BLaER1 treated with 17β-estradiol and CSF1 and Interleukin-3, amounts not matched to agents 10 nM and 100 nM (cell line): ENCODE results near the gene GZMM.
A peak's percentile ranks its signal among the peaks of the same experiment; 100 is the strongest.

ENCODE experiments used
- H3K27ac ChIP-seq, 11 experiments: shearing (Covaris generic); formaldehyde crosslinking; 2 replicates each; pipeline ENCODE4 v1.8.1; 2022
- H3K27me3 ChIP-seq, 11 experiments: shearing (Covaris generic); formaldehyde crosslinking; 2 replicates each; pipeline ENCODE4 v1.8.1; 2022
- H3K36me3 ChIP-seq, 11 experiments: shearing (Covaris generic); formaldehyde crosslinking; 2 replicates each; pipeline ENCODE4 v1.8.1; 2022
- H3K4me1 ChIP-seq, 10 experiments: shearing (Covaris generic); formaldehyde crosslinking; 2 replicates each; pipeline ENCODE4 v1.8.1; 2022
- H3K4me2 ChIP-seq, 11 experiments: shearing (Covaris generic); formaldehyde crosslinking; 2 replicates each; pipeline ENCODE4 v1.8.1; 2022
- H3K4me3 ChIP-seq, 10 experiments: shearing (Covaris generic); formaldehyde crosslinking; 2 replicates each; pipeline ENCODE4 v1.8.1; 2022
- H3K9ac ChIP-seq, 11 experiments: shearing (Covaris generic); formaldehyde crosslinking; 2 replicates each; pipeline ENCODE4 v1.8.1; 2022
- H3K9me3 ChIP-seq, 11 experiments: shearing (Covaris generic); formaldehyde crosslinking; replicated peaks in 1 of 11; 2 replicates each; pipeline ENCODE4 v1.8.1; 2022
- H4K20me1 ChIP-seq, 11 experiments: shearing (Covaris generic); formaldehyde crosslinking; 2 replicates each; pipeline ENCODE4 v1.8.1; 2022
- Cebpa-rat ChIP-seq, 11 experiments: shearing (Covaris generic); IDR thresholded peaks; 2 replicates each; pipeline ENCODE4 v1.8.1; 2022

Gene GZMM

DNA sequence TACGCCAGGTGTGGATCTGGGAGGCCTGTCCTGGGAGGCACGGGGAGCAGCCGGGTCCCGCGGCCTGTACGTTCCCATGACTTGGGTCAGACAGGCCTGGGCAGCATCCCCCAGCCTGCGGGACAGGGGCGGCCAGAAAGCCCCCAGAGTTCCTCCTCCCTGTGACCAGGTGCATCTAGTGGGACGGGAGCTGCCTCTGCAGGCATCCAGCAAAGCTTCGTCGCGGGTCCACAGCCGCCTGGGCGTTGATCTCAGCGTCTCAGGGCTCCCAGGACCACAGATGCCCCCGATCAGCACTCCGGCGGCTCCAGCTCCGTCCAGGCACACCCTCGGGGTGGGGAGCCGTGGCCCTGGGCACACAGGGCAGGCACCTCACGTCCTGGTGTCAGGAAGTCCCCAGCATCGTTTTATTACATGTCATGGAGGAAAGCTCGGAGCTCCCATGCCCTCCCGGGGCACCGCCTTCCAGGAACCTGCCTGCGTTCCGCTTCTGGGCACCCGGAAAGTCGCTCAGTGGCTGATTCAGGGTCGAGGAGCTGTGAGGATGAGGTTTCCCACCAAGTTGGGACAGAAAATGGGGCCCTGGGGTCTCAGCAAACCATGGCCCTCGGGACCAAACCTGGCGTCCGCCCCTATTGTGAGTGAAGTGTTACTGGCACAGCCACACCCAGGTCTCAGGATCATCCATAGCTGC, 1.5 kb upstream of the GZMM start:
- peaks cover 36 to 59% (median 51%) of the 10 kb centered on the region in 11 experiments for H3K36me3 ChIP-seq
- H3K4me2 ChIP-seq: 0 out of 22 replicates have a peak overlapping the region, but pooled peaks of 1 of the 11 experiments have one; percentile 0
- H4K20me1 ChIP-seq: peaks cover 26 to 58% (median 39%) of the 10 kb centered on the region in 11 experiments; a peak in 20 of 22 replicates
- H3K27ac ChIP-seq: 0 out of 22 replicates have a peak overlapping the region, but pooled peaks of 1 of the 11 experiments have one; percentile 9
- H3K9me3 ChIP-seq: no peaks in the 10 kb centered on the region
- peaks cover 0 to 36% (median 27%) of the 10 kb centered on the region in 10 experiments; a peak in 16 of 20 replicates for H3K4me1 ChIP-seq
- no peak for TF ChIP-seq Cebpa-rat (IDR thresholded peaks at IDR 0.05)
- no peak overlapping the region for H3K9ac ChIP-seq
- no peak overlapping the region for H3K4me3 ChIP-seq
- H3K27me3 ChIP-seq: no peaks in the 10 kb centered on the region

DNA sequence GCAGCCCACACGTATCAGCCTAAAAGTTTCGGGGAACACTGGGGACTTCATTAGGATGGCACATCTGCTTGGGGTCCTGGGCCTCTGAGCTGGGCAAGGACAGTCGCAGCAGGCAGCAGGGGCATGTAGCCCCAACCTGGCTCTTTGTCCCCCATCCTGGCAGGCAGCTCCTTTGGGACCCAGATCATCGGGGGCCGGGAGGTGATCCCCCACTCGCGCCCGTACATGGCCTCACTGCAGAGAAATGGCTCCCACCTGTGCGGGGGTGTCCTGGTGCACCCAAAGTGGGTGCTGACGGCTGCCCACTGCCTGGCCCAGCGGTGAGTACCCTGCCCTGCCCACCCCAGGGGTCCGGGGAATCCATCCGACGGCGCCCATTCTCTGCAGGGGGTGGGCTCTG, 3.3 kb downstream of the GZMM start:
- H3K9ac ChIP-seq: no peak overlapping the region
- H3K4me1 ChIP-seq: peaks cover 0 to 20% (median 10%) of the 10 kb centered on the region in 10 experiments; a peak in 13 of 20 replicates
- H3K36me3 ChIP-seq: peaks cover 4 to 19% (median 13%) of the 10 kb centered on the region in 11 experiments

DNA sequence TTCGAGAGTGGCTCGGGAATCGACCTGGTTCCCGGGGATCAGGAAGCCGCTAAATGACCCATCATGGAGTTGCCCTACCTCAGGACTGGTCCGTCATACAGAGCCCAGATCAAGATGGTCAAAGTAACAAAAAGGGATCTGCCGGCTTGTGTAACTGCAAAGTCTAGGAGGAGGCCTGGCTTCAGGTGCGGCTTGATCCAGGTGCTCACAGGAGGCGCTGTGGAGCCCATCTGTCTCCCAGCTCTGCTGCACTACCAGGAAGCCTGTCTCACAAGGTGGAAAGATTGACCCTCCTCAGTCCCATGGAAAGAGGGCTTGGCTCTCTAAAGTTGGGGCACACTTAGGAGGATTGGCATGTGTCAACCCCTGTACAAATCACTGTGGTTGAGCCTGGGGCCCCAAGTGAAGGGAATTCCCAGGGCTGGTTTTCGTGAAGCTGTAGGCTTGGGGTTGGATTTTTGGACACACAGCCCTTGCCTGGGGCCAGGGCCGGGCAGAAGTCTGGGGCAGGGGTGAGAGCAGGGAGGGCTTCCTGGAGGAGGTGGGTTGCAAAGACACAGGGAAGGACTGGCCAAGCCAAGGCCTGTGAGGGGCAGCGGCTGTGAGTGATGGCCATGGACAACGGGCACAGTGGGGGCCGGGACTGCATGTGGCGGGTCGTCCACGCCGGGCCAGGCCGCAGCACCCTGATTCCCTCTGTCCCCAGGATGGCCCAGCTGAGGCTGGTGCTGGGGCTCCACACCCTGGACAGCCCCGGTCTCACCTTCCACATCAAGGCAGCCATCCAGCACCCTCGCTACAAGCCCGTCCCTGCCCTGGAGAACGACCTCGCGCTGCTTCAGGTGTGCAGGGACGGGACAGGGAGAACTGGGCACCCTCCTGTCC, 4.2 kb downstream of the GZMM start:
- H3K27me3 ChIP-seq: no peaks in the 10 kb centered on the region
- H3K36me3 ChIP-seq: peaks cover 0 to 9% (median 4%) of the 10 kb centered on the region in 11 experiments; a peak in 8 of 22 replicates
- peaks cover 0 to 12% (median 2%) of the 10 kb centered on the region in 11 experiments; a peak in 8 of 22 replicates for H4K20me1 ChIP-seq
- no peak overlapping the region for H3K4me3 ChIP-seq
- no peak overlapping the region for H3K9ac ChIP-seq
- H3K9me3 ChIP-seq: no peaks in the 10 kb centered on the region
- TF ChIP-seq Cebpa-rat (IDR thresholded peaks at IDR 0.05): no peak
- H3K27ac ChIP-seq: no peak overlapping the region
- no peak overlapping the region for H3K4me2 ChIP-seq
- peaks cover 0 to 19% (median 9%) of the 10 kb centered on the region in 10 experiments; a peak in 11 of 20 replicates for H3K4me1 ChIP-seq

More for the DNA sequence above, 3.3 kb downstream of the GZMM start:
- Histone ChIP-seq H3K4me2 (no peak overlapping the region), H3K27ac (no peak overlapping the region), H3K9me3 (no peaks in the 10 kb centered on the region), H4K20me1 (peaks cover under 1 to 18% (median 8%) of the 10 kb centered on the region in 11 experiments; a peak in 16 of 22 replicates), H3K4me3 (no peak overlapping the region), H3K27me3 (no peaks in the 10 kb centered on the region)
- TF ChIP-seq Cebpa-rat (IDR thresholded peaks at IDR 0.05): no peak

DNA sequence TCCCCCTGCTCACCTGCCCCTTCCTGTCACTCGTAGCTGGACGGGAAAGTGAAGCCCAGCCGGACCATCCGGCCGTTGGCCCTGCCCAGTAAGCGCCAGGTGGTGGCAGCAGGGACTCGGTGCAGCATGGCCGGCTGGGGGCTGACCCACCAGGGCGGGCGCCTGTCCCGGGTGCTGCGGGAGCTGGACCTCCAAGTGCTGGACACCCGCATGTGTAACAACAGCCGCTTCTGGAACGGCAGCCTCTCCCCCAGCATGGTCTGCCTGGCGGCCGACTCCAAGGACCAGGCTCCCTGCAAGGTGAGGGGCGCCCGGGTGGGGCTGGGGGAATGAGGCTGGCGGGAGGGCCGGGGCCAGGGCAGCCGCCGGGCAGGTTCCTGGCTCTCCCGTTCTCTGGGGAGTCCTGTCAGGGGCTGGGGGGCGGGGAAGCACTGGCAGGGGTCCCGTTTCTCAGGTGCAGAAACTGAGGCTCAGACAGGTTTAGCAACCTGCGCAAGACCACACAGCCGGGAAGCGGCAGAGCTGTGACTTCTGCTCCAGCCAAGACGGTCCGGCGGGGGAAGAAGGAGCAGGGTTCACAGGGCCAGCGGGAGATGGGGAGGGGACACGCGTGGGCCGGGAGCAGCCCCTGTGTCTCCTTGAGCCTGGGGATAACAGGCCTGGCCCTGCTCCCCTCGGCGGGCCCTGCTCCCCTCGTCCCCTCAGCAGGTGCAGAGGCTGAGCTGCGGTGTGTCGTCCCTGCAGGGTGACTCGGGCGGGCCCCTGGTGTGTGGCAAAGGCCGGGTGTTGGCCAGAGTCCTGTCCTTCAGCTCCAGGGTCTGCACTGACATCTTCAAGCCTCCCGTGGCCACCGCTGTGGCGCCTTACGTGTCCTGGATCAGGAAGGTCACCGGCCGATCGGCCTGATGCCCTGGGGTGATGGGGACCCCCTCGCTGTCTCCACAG, 5.3 kb downstream of the GZMM start:
- TF ChIP-seq Cebpa-rat (IDR thresholded peaks at IDR 0.05): no peak
- Histone ChIP-seq H3K36me3 (no peaks in the 10 kb centered on the region), H3K4me1 (peaks cover 0 to 8% (median under 1%) of the 10 kb centered on the region in 10 experiments; a peak in 7 of 20 replicates), H3K9me3 (no peaks in the 10 kb centered on the region), H3K4me2 (no peak overlapping the region), H3K27ac (no peak overlapping the region), H3K4me3 (no peak overlapping the region), H4K20me1 (peaks cover 0 to 4% (median 0%) of the 10 kb centered on the region in 11 experiments; a peak in 6 of 22 replicates), H3K27me3 (no peaks in the 10 kb centered on the region), H3K9ac (no peak overlapping the region)

DNA sequence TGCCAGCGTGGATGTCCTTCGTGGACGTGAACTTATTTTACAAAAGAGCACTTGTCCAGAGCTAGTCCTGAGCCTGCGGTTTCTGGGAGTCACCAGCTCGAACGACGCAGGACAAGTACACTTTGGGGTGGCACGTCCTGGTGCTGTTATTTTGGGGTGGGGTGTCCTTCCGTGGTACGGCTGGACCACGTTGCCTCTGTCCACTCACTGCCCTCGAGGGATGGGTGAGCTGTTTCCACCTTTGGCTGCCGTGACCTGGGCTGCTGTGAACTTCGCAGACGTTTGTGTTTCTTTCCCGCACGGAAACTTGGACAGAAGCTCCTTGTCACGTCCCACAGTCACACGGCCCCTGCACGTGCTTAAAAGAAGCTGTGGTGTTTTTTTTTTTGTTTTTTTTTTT, 11.0 kb downstream of the GZMM start:
- Histone ChIP-seq H3K9ac (no peak overlapping the region), H4K20me1 (no peaks in the 10 kb centered on the region), H3K4me1 (peaks cover 0 to 28% (median 18%) of the 10 kb centered on the region in 10 experiments; a peak in 14 of 20 replicates)

DNA sequence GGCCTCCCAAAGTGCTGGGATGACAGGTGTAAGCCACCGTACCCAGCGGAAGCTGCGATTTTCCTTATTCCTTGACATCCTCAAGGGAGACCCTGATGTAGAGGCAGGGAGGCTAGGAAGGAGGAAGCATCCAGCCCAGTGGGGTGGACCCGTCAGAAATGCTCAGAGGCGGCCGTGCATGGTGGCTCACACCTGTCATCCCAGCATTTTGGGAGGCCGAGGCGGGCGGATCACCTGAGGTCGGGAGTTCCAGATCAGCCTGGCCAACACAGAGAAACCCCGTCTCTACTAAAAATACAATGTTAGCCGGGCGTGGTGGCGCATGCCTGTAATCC, 11.6 kb downstream of the GZMM start:
- peaks cover 0 to 34% (median 24%) of the 10 kb centered on the region in 10 experiments; a peak in 14 of 20 replicates for H3K4me1 ChIP-seq
- no peak overlapping the region for H3K9ac ChIP-seq

More for the DNA sequence above, 11.0 kb downstream of the GZMM start:
- TF ChIP-seq Cebpa-rat (IDR thresholded peaks at IDR 0.05): no peak
- no peak overlapping the region for H3K4me2 ChIP-seq
- H3K27ac ChIP-seq: no peak overlapping the region
- no peak overlapping the region for H3K4me3 ChIP-seq
- H3K27me3 ChIP-seq: no peaks in the 10 kb centered on the region
- H3K36me3 ChIP-seq: no peaks in the 10 kb centered on the region
- no peaks in the 10 kb centered on the region for H3K9me3 ChIP-seq

DNA sequence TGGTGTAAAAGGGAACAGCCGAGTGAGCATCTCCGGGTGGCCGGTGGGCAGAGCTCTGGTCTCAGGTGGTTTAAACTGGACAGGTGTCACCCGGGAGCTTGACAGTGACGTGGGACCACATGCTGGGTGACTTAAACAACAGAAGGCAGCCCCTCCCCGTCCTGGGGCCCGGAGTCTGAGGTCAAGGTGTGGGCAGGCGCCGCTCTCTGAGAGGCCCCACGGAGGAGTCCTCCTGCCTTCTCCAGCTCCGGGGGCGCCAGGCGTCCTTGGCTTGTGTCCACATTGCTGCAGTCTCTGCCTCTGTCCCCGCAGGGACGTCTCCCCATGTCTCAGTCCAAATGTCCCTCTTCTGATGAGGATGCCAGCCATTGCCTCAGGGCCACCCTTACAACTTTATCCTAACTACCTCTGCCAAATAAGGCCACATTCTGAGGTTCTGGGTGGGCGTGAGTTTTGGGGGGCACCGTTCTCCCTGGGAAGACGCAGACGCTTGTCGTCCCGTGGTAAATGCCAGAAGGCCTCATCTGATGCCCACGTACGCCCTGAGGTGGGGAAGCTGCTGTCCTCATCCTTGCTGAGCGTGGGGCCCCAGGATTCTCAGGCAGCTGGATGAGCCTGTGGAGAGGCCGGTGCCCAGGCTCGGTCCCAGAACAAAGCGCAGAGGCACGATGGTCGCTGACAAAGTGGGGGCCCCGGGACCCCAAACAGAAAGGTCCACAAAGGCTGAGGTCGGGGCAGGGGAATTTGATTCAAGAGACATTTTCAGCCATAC, 12.9 kb downstream of the GZMM start:
- H3K9ac ChIP-seq: no peak overlapping the region
- H3K27me3 ChIP-seq: no peaks in the 10 kb centered on the region
- H3K27ac ChIP-seq: no peak overlapping the region
- peaks cover 0 to 10% (median 8%) of the 10 kb centered on the region in 11 experiments; a peak in 12 of 22 replicates for H3K9me3 ChIP-seq
- H3K4me2 ChIP-seq: peak overlapping the region in 1 of 11 experiments; percentile 12; a peak in 3 of 22 replicates
- H3K36me3 ChIP-seq: no peaks in the 10 kb centered on the region
- H3K4me3 ChIP-seq: no peak overlapping the region
- H3K4me1 ChIP-seq: peaks cover 0 to 32% (median 21%) of the 10 kb centered on the region in 10 experiments; a peak in 14 of 20 replicates
- no peaks in the 10 kb centered on the region for H4K20me1 ChIP-seq
- TF ChIP-seq Cebpa-rat (IDR thresholded peaks at IDR 0.05): no peak

More for the DNA sequence above, 11.6 kb downstream of the GZMM start:
- Histone ChIP-seq H4K20me1 (no peaks in the 10 kb centered on the region), H3K27me3 (no peaks in the 10 kb centered on the region), H3K4me3 (no peak overlapping the region), H3K9me3 (no peaks in the 10 kb centered on the region), H3K27ac (no peak overlapping the region), H3K36me3 (no peaks in the 10 kb centered on the region), H3K4me2 (no peak overlapping the region; a peak in 1 of 22 replicates)
- no peak for TF ChIP-seq Cebpa-rat (IDR thresholded peaks at IDR 0.05)
